ENCODE results near the gene GPC3.
"Not testable (repeated sequence)": the region's sequence is repeated elsewhere in the genome, so short reads cannot be mapped to it uniquely, and the experiment has no call there.

GPC3 gene

GRCh38 chrX:133526773-133527172 lies 458.6 kb downstream of the GPC3 start:
- not testable (repeated sequence) for DNase-seq

- DNase-seq = no peak
Measured at GRCh38 chrX:133523526-133523925, 461.9 kb downstream of the GPC3 start.

- DNase-seq = no peak
Measured at GRCh38 chrX:133523081-133523487, 462.3 kb downstream of the GPC3 start.

GRCh38 chrX:133516686-133517085 lies 468.7 kb downstream of the GPC3 start:
- no peak for DNase-seq

GRCh38 chrX:133514486-133514885 lies 470.9 kb downstream of the GPC3 start:
- no peak for DNase-seq

GRCh38 chrX:133513123-133513522 lies 472.3 kb downstream of the GPC3 start:
- DNase-seq = no peak

- no peak for DNase-seq
Measured at GRCh38 chrX:133511041-133511440, 474.4 kb downstream of the GPC3 start.

- DNase-seq = no peak
Measured at GRCh38 chrX:133497356-133497755, 488.0 kb downstream of the GPC3 start.

GRCh38 chrX:133495464-133496391 lies 489.7 kb downstream of the GPC3 start:
- DNase-seq = peak in 12 of 51 donors; percentile 0 to 9 (median 2)

GRCh38 chrX:133493366-133493765 lies 492.0 kb downstream of the GPC3 start:
- no peak for DNase-seq

- DNase-seq = no peak
Measured at GRCh38 chrX:133490955-133491354, 494.4 kb downstream of the GPC3 start.

Measured in hypothalamus (tissue), 51 donors.